Measurements from ENCODE around the gene DPYSL5. TPM values are rescaled to one million over a fixed set of nuclear protein-coding genes. Genes with fewer than 3 reads are reported as not detected.

The DPYSL5 gene
- total and polyA plus RNA-seq, 2 of the 8 experiments (the other 6 are each of a cell fraction or from before 2014, with no cell fraction given) = 11.9 to 16.4 TPM

DNA sequence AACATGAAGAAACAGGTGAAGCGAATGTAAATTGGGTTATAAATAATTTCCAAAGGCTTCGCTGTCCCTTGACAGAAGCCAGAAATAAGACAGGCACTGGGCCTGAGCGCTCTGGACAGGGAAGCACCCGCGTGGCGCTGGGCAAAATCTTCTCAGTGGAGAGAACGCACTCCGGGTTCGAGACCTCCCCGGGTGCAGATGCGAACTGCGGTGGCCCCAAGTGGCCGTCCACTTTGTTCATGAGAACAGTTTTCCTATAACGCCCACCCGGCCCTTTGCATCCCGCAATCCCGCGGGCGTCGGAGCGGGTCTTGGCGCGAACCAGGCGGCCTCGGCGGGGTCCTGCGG, 651 bp upstream of the DPYSL5 start (continued):
- TF ChIP-seq, protein P1, sequence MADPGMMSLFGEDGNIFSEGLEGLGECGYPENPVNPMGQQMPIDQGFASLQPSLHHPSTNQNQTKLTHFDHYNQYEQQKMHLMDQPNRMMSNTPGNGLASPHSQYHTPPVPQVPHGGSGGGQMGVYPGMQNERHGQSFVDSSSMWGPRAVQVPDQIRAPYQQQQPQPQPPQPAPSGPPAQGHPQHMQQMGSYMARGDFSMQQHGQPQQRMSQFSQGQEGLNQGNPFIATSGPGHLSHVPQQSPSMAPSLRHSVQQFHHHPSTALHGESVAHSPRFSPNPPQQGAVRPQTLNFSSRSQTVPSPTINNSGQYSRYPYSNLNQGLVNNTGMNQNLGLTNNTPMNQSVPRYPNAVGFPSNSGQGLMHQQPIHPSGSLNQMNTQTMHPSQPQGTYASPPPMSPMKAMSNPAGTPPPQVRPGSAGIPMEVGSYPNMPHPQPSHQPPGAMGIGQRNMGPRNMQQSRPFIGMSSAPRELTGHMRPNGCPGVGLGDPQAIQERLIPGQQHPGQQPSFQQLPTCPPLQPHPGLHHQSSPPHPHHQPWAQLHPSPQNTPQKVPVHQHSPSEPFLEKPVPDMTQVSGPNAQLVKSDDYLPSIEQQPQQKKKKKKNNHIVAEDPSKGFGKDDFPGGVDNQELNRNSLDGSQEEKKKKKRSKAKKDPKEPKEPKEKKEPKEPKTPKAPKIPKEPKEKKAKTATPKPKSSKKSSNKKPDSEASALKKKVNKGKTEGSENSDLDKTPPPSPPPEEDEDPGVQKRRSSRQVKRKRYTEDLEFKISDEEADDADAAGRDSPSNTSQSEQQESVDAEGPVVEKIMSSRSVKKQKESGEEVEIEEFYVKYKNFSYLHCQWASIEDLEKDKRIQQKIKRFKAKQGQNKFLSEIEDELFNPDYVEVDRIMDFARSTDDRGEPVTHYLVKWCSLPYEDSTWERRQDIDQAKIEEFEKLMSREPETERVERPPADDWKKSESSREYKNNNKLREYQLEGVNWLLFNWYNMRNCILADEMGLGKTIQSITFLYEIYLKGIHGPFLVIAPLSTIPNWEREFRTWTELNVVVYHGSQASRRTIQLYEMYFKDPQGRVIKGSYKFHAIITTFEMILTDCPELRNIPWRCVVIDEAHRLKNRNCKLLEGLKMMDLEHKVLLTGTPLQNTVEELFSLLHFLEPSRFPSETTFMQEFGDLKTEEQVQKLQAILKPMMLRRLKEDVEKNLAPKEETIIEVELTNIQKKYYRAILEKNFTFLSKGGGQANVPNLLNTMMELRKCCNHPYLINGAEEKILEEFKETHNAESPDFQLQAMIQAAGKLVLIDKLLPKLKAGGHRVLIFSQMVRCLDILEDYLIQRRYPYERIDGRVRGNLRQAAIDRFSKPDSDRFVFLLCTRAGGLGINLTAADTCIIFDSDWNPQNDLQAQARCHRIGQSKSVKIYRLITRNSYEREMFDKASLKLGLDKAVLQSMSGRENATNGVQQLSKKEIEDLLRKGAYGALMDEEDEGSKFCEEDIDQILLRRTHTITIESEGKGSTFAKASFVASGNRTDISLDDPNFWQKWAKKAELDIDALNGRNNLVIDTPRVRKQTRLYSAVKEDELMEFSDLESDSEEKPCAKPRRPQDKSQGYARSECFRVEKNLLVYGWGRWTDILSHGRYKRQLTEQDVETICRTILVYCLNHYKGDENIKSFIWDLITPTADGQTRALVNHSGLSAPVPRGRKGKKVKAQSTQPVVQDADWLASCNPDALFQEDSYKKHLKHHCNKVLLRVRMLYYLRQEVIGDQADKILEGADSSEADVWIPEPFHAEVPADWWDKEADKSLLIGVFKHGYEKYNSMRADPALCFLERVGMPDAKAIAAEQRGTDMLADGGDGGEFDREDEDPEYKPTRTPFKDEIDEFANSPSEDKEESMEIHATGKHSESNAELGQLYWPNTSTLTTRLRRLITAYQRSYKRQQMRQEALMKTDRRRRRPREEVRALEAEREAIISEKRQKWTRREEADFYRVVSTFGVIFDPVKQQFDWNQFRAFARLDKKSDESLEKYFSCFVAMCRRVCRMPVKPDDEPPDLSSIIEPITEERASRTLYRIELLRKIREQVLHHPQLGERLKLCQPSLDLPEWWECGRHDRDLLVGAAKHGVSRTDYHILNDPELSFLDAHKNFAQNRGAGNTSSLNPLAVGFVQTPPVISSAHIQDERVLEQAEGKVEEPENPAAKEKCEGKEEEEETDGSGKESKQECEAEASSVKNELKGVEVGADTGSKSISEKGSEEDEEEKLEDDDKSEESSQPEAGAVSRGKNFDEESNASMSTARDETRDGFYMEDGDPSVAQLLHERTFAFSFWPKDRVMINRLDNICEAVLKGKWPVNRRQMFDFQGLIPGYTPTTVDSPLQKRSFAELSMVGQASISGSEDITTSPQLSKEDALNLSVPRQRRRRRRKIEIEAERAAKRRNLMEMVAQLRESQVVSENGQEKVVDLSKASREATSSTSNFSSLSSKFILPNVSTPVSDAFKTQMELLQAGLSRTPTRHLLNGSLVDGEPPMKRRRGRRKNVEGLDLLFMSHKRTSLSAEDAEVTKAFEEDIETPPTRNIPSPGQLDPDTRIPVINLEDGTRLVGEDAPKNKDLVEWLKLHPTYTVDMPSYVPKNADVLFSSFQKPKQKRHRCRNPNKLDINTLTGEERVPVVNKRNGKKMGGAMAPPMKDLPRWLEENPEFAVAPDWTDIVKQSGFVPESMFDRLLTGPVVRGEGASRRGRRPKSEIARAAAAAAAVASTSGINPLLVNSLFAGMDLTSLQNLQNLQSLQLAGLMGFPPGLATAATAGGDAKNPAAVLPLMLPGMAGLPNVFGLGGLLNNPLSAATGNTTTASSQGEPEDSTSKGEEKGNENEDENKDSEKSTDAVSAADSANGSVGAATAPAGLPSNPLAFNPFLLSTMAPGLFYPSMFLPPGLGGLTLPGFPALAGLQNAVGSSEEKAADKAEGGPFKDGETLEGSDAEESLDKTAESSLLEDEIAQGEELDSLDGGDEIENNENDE (IDR thresholded peaks at IDR 0.05; ENCODE audit: insufficient replicate concordance, low read length) = no peak
- TF ChIP-seq JUN (IDR thresholded peaks at IDR 0.05; ENCODE audit: low read depth, low read length) = no peak
- 0 out of 2 replicates have a peak, but pooled peaks have one; percentile 25 for TF ChIP-seq PHF8 (conservative IDR thresholded peaks at IDR 0.05; ENCODE audit: low read depth, low read length)
- TF ChIP-seq SP2 (IDR thresholded peaks at IDR 0.05; ENCODE audit: low read length) = no peak
- 0 out of 2 replicates have a peak, but pooled peaks have one; percentile 8 for TF ChIP-seq RBBP5 (IDR thresholded peaks at IDR 0.05; ENCODE audit: borderline replicate concordance, low read depth, low read length)
- no peak for TF ChIP-seq GABPA (IDR thresholded peaks at IDR 0.05; ENCODE audit: borderline replicate concordance, insufficient read depth, low read length)
- peak; percentile 29 for TF ChIP-seq SUZ12 (IDR thresholded peaks at IDR 0.05; ENCODE audit: low read length)
